T-cell (primary cell): ENCODE data around the gene ALDOB. TPM values are rescaled to one million over a fixed set of nuclear protein-coding genes. Genes with fewer than 3 reads are reported as not detected.

Experiments
- ATAC-seq, 4 experiments: fragments of 200-7000 bp in 3 of 4; fragments of 150-1000 bp in 1 of 4; cut with Tn5 transposase; replicated peaks in 1 of 4; 1 replicate in 3 of 4; 2 replicates in 1 of 4; pipeline ENCODE4 v1.10.0; 2021; ENCODE audit warnings: moderate library complexity in 3 of 4, mild to moderate bottlenecking in 2 of 4, moderate number of reproducible peaks in 1 of 4
- CTCF ChIA-PET, 2 donors: fragments of 300-600 bp; sonication (Branson Sonifier 250); formaldehyde crosslinking; loops; one replicate each; lab custom pipeline; 2022; ENCODE audit warnings: antibody characterized with exemption in 2 of 2; lab: Charles Lee
- POLR2A ChIA-PET, 2 donors: fragments of 300-600 bp; sonication (Branson Sonifier 250); formaldehyde crosslinking; loops; one replicate each; lab custom pipeline; 2022; ENCODE audit warnings: antibody characterized with exemption in 2 of 2; lab: Charles Lee
- DNase-seq, 35 experiments: peaks; one replicate each; pipeline versions ENCODE4 v3.0.0 to v3.0.0-alpha.2; 2013 to 2023
- H3K27ac ChIP-seq: one replicate; pipeline ENCODE4 v1.5.1; 2013; ENCODE audit warnings: low read length
- H3K27me3 ChIP-seq, 2 experiments: replicated peaks in 1 of 2; 1 replicate in 1 of 2; 2 replicates in 1 of 2; pipeline versions ENCODE4 v1.6.1 to v1.7.0; 2013; ENCODE audit warnings: low read length in 1 of 2, mixed read lengths in 1 of 2; ENCODE audit not compliant: control insufficient read depth in 2 of 2, insufficient read depth in 2 of 2; ENCODE audit errors: extremely low read depth in 1 of 2
- H3K36me3 ChIP-seq, 2 donors: 1 replicate in 1 of 2; 2 replicates in 1 of 2; pipeline versions ENCODE4 v1.6.1 to v1.7.0; 2013; ENCODE audit warnings: low read length in 1 of 2; ENCODE audit not compliant: control insufficient read depth in 2 of 2, insufficient read depth in 1 of 2; ENCODE audit errors: extremely low read depth in 1 of 2
- H3K4me1 ChIP-seq, 2 experiments: 1 replicate in 1 of 2; 2 replicates in 1 of 2; pipeline versions ENCODE4 v1.6.1 to v1.7.0; 2013; ENCODE audit warnings: low read length in 2 of 2, mixed read lengths in 1 of 2; ENCODE audit not compliant: insufficient read depth in 2 of 2, control insufficient read depth in 1 of 2; ENCODE audit errors: extremely low read depth in 1 of 2
- H3K4me3 ChIP-seq, 2 donors: 1 replicate in 1 of 2; 2 replicates in 1 of 2; pipeline versions ENCODE4 v1.5.1 to v1.7.0; 2013; ENCODE audit warnings: mild to moderate bottlenecking in 2 of 2, low read length in 1 of 2, moderate library complexity in 1 of 2; ENCODE audit not compliant: control insufficient read depth in 1 of 2; ENCODE audit errors: extremely low read depth in 1 of 2
- H3K9me3 ChIP-seq: 2 replicates; pipeline ENCODE4 v1.7.0; 2013
- H3K27ac Mint-ChIP-seq, 2 donors: one replicate each; pipeline ENCODE4 v1.8.0; 2020 to 2021; ENCODE audit warnings: mild to moderate bottlenecking in 2 of 2, mixed read lengths in 2 of 2
- H3K27me3 Mint-ChIP-seq, 2 donors: one replicate each; pipeline ENCODE4 v1.8.0; 2021 to 2022; ENCODE audit warnings: mixed read lengths in 2 of 2
- H3K36me3 Mint-ChIP-seq: one replicate; pipeline ENCODE4 v1.8.0; 2021; ENCODE audit warnings: mixed read lengths
- H3K4me1 Mint-ChIP-seq, 3 donors: one replicate each; pipeline ENCODE4 v1.8.0; 2020 to 2022; ENCODE audit warnings: mixed read lengths in 3 of 3, mild to moderate bottlenecking in 1 of 3
- H3K4me3 Mint-ChIP-seq, 3 donors: one replicate each; pipeline ENCODE4 v1.8.0; 2020 to 2022; ENCODE audit warnings: mild to moderate bottlenecking in 3 of 3, mixed read lengths in 3 of 3, moderate library complexity in 3 of 3
- H3K9me3 Mint-ChIP-seq, 3 donors: one replicate each; pipeline ENCODE4 v1.8.0; 2020 to 2022; ENCODE audit warnings: mixed read lengths in 3 of 3
- WGBS: methylation state at CpG from one replicate; pipeline ENCODE4 v1.1.5; 2013; ENCODE audit warnings: missing lambda C conversion rate; ENCODE audit not compliant: insufficient coverage; 5-methylcytosine and 5-hydroxymethylcytosine counted together
- total RNA-seq, 35 experiments: library from RNA in 6 of 35; stranded (reverse) in 6 of 35; fragments of 120-200 nt in 1 of 35; gene quantifications; one replicate each; pipeline versions ENCODE4 v1.2.1 to v1.2.4 and lab custom pipeline; 2013 to 2026

ALDOB gene
- total RNA-seq, 5 donors from 2014 or later (not counting 1 experiment from before 2014, with no cell fraction given), result 1.3 to 2.1 (median 1.6) TPM; not detected in 2

DNA sequence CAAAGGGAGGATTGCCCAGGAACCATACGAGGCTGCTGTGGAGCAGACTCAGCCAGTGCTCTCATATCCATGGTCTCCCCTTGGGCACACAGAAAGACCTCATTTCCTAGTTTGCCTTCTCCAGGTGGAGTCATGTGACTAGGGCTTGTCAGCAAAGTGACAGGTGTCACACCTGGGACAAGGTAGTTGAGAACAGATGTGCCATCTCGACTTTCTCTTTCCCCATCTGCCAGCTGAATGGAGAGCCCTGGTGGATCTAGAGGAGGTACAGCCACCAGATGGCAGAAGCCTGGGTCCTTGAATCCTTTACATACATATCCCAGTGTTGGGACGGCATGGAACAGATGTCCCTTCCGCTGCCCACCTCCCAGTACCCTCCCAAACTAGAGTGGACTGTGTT lies 42.9 kb upstream of the ALDOB start:
- peaks cover 32 to 46% of the 10 kb centered on the region in 2 donors for H3K27me3 Mint-ChIP-seq
- H3K4me1 ChIP-seq, result no peaks in the 10 kb centered on the region
- 35% methylated on average over 2 of the region's 4 CpGs for WGBS

DNA sequence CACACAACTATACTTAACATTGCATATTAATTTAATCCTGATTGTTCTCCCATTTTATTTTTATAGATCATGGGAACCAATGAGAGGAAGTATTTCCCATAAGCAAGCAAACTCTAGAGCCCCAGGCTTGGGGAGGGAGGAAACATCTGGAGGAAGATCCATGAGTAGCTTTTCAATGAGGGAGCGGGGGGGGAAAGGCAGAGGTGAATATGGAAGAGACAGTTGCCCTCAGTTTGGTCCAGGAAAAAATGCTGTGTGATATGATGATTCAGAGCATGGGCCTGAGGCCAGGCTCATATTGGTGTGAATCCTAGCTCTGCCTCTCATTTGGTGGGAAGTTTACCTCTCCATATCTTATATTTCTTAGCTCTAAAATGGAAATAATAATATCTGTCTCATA lies 42.2 kb upstream of the ALDOB start:
- ATAC-seq (no peak), DNase-seq (no peak)
- H3K27me3 ChIP-seq, result peaks cover 0 to 11% of the 10 kb centered on the region in 2 experiments
- no peaks in the 10 kb centered on the region for H3K9me3 ChIP-seq
- ChIA-PET CTCF (interaction anchor here in 1 of 2 donors (0.6 to 1.5 kb wide), 2 partner anchors 12 to 124 kb away, joined by 3 to 4 read pairs; no protein-coding TSS in a partner anchor), POLR2A (no interaction called here)
- H3K4me1 ChIP-seq, result no peaks in the 10 kb centered on the region
- H3K27ac ChIP-seq, result no peak overlapping the region
- no peak overlapping the region for H3K27ac Mint-ChIP-seq
- no peaks in the 10 kb centered on the region for H3K36me3 Mint-ChIP-seq
- H3K27me3 Mint-ChIP-seq, result peaks cover 31 to 50% of the 10 kb centered on the region in 2 donors
- H3K4me1 Mint-ChIP-seq, result no peaks in the 10 kb centered on the region
- no peaks in the 10 kb centered on the region for H3K9me3 Mint-ChIP-seq
- no peak overlapping the region for H3K4me3 Mint-ChIP-seq
- H3K4me3 ChIP-seq, result no peak overlapping the region
- H3K36me3 ChIP-seq, result no peaks in the 10 kb centered on the region
- WGBS, result 67% methylated on average over 1 of the region's 1 CpG

More for the DNA sequence above, 42.9 kb upstream of the ALDOB start:
- H3K36me3 Mint-ChIP-seq, result no peaks in the 10 kb centered on the region
- H3K9me3 ChIP-seq, result no peaks in the 10 kb centered on the region
- no peak overlapping the region for H3K4me3 ChIP-seq
- no peak overlapping the region for H3K27ac Mint-ChIP-seq
- no peaks in the 10 kb centered on the region for H3K4me1 Mint-ChIP-seq
- no peak overlapping the region for H3K27ac ChIP-seq
- ATAC-seq (no peak), DNase-seq (no peak)
- no peaks in the 10 kb centered on the region for H3K36me3 ChIP-seq
- ChIA-PET CTCF (interaction anchor here in 1 of 2 donors (1.5 kb wide), 1 partner anchor 13 kb away, joined by 3 read pairs; no protein-coding TSS in a partner anchor), POLR2A (no interaction called here)
- peaks cover 0 to 11% of the 10 kb centered on the region in 2 experiments for H3K27me3 ChIP-seq
- no peak overlapping the region for H3K4me3 Mint-ChIP-seq
- H3K9me3 Mint-ChIP-seq, result no peaks in the 10 kb centered on the region

DNA sequence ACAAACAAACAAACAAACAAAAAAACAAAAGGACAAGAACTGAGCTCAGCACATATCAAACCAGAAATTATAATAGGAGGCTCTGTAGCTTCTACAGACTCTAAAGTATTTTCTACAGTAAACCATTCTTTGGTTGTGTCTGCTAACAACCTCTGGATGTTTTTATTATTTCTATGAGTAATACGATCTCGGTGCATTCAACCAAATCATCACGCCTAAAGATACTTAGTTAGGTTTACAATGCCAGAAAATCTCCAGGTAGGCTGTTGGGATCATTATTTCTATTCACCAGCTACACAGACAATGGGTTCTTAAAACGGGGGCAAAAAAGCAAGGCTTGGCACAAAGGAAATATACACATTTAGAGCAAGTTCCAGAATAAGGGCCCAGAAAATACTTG lies 41.6 kb upstream of the ALDOB start:
- no peak for DNase-seq
- H3K27me3 Mint-ChIP-seq, result peaks cover 31 to 51% of the 10 kb centered on the region in 2 donors
- H3K4me3 Mint-ChIP-seq, result no peak overlapping the region
- ATAC-seq, result no peak
- H3K27ac ChIP-seq, result no peak overlapping the region
- CTCF ChIA-PET, result interaction anchor here in 1 of 2 donors (0.6 to 1.5 kb wide), 2 partner anchors 12 to 124 kb away, joined by 3 to 4 read pairs; no protein-coding TSS in a partner anchor
- H3K36me3 ChIP-seq, result no peaks in the 10 kb centered on the region
- no peaks in the 10 kb centered on the region for H3K4me1 ChIP-seq
- no peak overlapping the region for H3K27ac Mint-ChIP-seq
- POLR2A ChIA-PET, result no interaction called here
- peaks cover 0 to 11% of the 10 kb centered on the region in 2 experiments for H3K27me3 ChIP-seq
- H3K4me1 Mint-ChIP-seq, result no peaks in the 10 kb centered on the region
- no peaks in the 10 kb centered on the region for H3K9me3 Mint-ChIP-seq
- no peaks in the 10 kb centered on the region for H3K9me3 ChIP-seq
- no peaks in the 10 kb centered on the region for H3K36me3 Mint-ChIP-seq
- no CpG with 5 or more reads among the region's 4 CpGs for WGBS
- no peak overlapping the region for H3K4me3 ChIP-seq

DNA sequence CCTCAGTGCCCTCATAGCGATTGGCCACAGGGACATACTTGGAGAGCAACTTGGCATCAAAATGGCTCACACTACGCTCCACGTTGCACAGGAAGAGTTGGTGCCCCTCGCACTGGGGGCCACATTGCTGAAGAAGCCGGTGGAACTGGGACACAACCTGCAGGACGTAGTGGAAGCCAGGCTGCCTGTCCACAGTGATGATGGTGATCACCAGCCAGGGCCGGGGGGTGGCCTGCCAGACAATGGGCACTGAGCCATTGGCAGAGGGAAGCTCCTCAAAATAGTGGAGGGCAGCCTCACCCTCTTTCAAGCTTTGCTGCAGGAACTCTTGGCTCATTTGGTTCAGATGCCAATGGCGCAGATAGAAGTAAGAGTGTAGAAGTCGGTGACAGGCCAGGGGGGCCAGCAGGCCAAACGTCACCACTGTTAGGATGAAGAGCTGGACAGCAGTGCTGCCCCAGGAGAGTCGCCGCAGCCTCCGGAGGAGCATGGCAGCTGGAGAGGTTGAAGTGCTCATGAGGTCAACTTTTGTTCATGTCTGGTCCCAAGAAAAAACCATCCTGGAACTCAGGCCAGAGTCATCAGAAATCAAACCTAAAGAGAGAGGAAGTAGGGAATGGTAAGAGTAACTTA lies 41.1 kb upstream of the ALDOB start:
- no peaks in the 10 kb centered on the region for H3K9me3 ChIP-seq
- Mint-ChIP-seq H3K9me3 (no peaks in the 10 kb centered on the region), H3K27me3 (peaks cover 31 to 52% of the 10 kb centered on the region in 2 donors), H3K27ac (no peak overlapping the region), H3K4me1 (no peaks in the 10 kb centered on the region), H3K4me3 (no peak overlapping the region), H3K36me3 (no peaks in the 10 kb centered on the region)
- WGBS, result 92% methylated on average over 13 of the region's 13 CpGs
- no peak overlapping the region for H3K27ac ChIP-seq
- ChIA-PET POLR2A (no interaction called here), CTCF (interaction anchor here in 1 of 2 donors (1.5 kb wide), 1 partner anchor 11 kb away, joined by 3 read pairs; no protein-coding TSS in a partner anchor)
- peaks cover 0 to 11% of the 10 kb centered on the region in 2 experiments for H3K27me3 ChIP-seq
- no peaks in the 10 kb centered on the region for H3K36me3 ChIP-seq
- no peak for ATAC-seq
- H3K4me1 ChIP-seq, result no peaks in the 10 kb centered on the region
- no peak overlapping the region for H3K4me3 ChIP-seq
- no peak for DNase-seq

DNA sequence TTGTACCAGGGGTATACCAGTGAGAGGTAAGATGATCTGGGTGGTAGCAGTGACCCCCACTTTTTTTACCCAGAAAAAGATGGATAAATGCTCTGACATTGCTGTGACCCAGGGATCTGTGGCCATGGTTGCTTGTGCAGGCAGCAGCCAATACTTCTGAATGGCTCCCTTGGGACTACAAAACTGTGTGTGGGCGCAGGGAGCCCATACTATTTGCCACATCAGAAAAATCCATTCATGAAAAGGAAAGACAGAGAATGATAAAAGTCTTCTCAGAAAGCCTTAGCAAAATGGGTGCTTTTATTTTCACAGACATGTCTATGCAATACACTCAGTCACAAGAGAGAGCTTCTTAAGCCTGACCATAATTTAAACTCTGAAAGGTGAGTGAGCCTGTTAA lies 37.3 kb upstream of the ALDOB start:
- CTCF ChIA-PET, result no interaction called here
- Histone ChIP-seq H3K4me1 (no peaks in the 10 kb centered on the region), H3K36me3 (no peaks in the 10 kb centered on the region), H3K9me3 (no peaks in the 10 kb centered on the region), H3K27ac (no peak overlapping the region), H3K4me3 (no peak overlapping the region), H3K27me3 (peaks cover 2 to 7% of the 10 kb centered on the region in 2 experiments)
- Mint-ChIP-seq H3K27me3 (peaks cover 33 to 54% of the 10 kb centered on the region in 2 donors), H3K4me3 (no peak overlapping the region), H3K36me3 (no peaks in the 10 kb centered on the region), H3K4me1 (no peaks in the 10 kb centered on the region), H3K27ac (no peak overlapping the region), H3K9me3 (no peaks in the 10 kb centered on the region)
- DNase-seq, result no peak
- POLR2A ChIA-PET, result no interaction called here
- WGBS, result no CpG with 5 or more reads among the region's 1 CpG
- ATAC-seq, result no peak

DNA sequence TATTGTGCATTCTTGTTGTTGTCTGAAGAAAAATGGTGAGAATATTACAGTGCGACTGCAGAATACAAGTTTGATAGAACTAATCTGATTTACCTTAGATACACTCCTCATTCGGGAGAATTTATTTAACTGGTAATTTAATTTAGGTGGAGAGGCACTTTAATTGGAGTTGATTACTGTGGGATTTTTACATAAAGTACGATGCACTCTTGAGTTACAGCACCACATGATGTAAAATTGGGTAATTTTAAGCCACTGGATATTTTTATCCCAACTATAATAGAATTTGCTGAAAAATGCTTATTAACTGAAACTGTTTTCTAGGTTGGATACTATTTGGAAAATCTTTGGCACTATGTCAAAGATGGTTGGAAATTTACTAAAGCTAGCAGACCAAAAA lies 35.4 kb upstream of the ALDOB start:
- no peaks in the 10 kb centered on the region for H3K36me3 ChIP-seq
- H3K4me3 ChIP-seq, result no peak overlapping the region
- Mint-ChIP-seq H3K4me1 (no peaks in the 10 kb centered on the region), H3K27ac (no peak overlapping the region), H3K4me3 (no peak overlapping the region), H3K9me3 (no peaks in the 10 kb centered on the region), H3K27me3 (peaks cover 34 to 51% of the 10 kb centered on the region in 2 donors), H3K36me3 (no peaks in the 10 kb centered on the region)
- DNase-seq (no peak), ATAC-seq (no peak)
- no peaks in the 10 kb centered on the region for H3K9me3 ChIP-seq
- H3K27me3 ChIP-seq, result peaks cover 2% of the 10 kb centered on the region in 2 experiments
- H3K27ac ChIP-seq, result no peak overlapping the region
- POLR2A ChIA-PET, result no interaction called here
- no CpG with 5 or more reads among the region's 3 CpGs for WGBS
- CTCF ChIA-PET, result no interaction called here
- H3K4me1 ChIP-seq, result no peaks in the 10 kb centered on the region
